Ovary (tissue), 3 donors: Measurements from ENCODE around the gene PRSS35.

Source experiments
- CTCF ChIP-seq, 3 donors: fragments of 450-650 bp in 2 of 3; fragments of 200-600 bp in 1 of 3; IDR thresholded peaks; one replicate each; pipeline versions ENCODE4 v1.5.1 to v1.8.0; 2016 to 2022; ENCODE audit warnings: antibody characterized with exemption in 3 of 3, mild to moderate bottlenecking in 1 of 3
- POLR2A ChIP-seq: fragments of 450-650 bp; IDR thresholded peaks from one replicate; pipeline ENCODE4 v1.6.1; 2017; ENCODE audit warnings: antibody characterized with exemption, mild to moderate bottlenecking, moderate library complexity
- donor health status: DM: no; HTN: no; CAD: no.

- no peak for TF ChIP-seq CTCF (IDR thresholded peaks at IDR 0.05)
- TF ChIP-seq POLR2A = no peak
These were observed 5.2 kb downstream of the PRSS35 start for GRCh38 chr6:83517500-83517899.
